B cell (primary cell): ENCODE data around the gene CFAP221. TPM values are rescaled to one million over a fixed set of nuclear protein-coding genes. Genes with fewer than 3 reads are reported as not detected.
A peak's percentile ranks its signal among the peaks of the same experiment; 100 is the strongest.

Source experiments
- ATAC-seq: fragments of 200-7000 bp; cut with Tn5 transposase; one replicate; pipeline ENCODE4 v1.10.0; 2021; ENCODE audit warnings: low read depth, mild to moderate bottlenecking, moderate number of reproducible peaks, moderate library complexity
- CTCF ChIA-PET: fragments of 350-600 bp; sonication (Branson Sonifier 250); formaldehyde crosslinking; loops from one replicate; lab custom pipeline; 2021; ENCODE audit warnings: antibody characterized with exemption, inconsistent platforms; lab: Charles Lee
- POLR2A ChIA-PET: fragments of 350-600 bp; sonication (Branson Sonifier 250); formaldehyde crosslinking; loops from one replicate; lab custom pipeline; 2021; ENCODE audit warnings: antibody characterized with exemption; lab: Charles Lee
- DNase-seq: peaks from one replicate; pipeline ENCODE4 v3.0.0; 2013
- H2AFZ ChIP-seq: 2 replicates; pipeline ENCODE4 v1.6.1; 2012; ENCODE audit warnings: mild to moderate bottlenecking, low read depth, low read length; ENCODE audit not compliant: insufficient read depth, poor library complexity, severe bottlenecking
- H3K27ac ChIP-seq, 2 donors: 1 replicate in 1 of 2; 2 replicates in 1 of 2; pipeline ENCODE4 v1.5.1; 2012 to 2013; ENCODE audit warnings: low read length in 2 of 2, mild to moderate bottlenecking in 2 of 2, moderate library complexity in 1 of 2
- H3K27me3 ChIP-seq, 4 experiments: fragments of 200-600 bp in 1 of 4; sonication (generic) in 1 of 4; replicated peaks in 1 of 4; 1 replicate in 2 of 4; 2 replicates in 2 of 4; pipeline versions ENCODE4 v1.6.1 to v1.7.0; 2013 to 2016; ENCODE audit warnings: low read length in 3 of 4, mild to moderate bottlenecking in 2 of 4, mixed read lengths in 1 of 4, moderate library complexity in 1 of 4; ENCODE audit not compliant: insufficient read depth in 4 of 4, control insufficient read depth in 3 of 4; ENCODE audit errors: control extremely low read depth in 1 of 4
- H3K36me3 ChIP-seq, 2 experiments: replicated peaks in 1 of 2; 1 replicate in 1 of 2; 2 replicates in 1 of 2; pipeline versions ENCODE4 v1.6.1 to v1.7.1; 2013; ENCODE audit warnings: low read length in 1 of 2; ENCODE audit not compliant: insufficient read depth in 2 of 2, control insufficient read depth in 1 of 2; ENCODE audit errors: control extremely low read depth in 1 of 2, extremely low read depth in 1 of 2
- H3K4me1 ChIP-seq, 2 donors: fragments of 200-600 bp in 1 of 2; sonication (generic) in 1 of 2; 1 replicate in 1 of 2; 2 replicates in 1 of 2; pipeline versions ENCODE4 v1.5.1 to v1.6.1; 2013 to 2017; ENCODE audit warnings: low read length in 2 of 2; ENCODE audit not compliant: control insufficient read depth in 2 of 2, insufficient read depth in 2 of 2
- H3K4me2 ChIP-seq: replicated peaks from 2 replicates; pipeline ENCODE3; 2012; ENCODE audit warnings: mild to moderate bottlenecking, low read depth, low read length; ENCODE audit not compliant: poor library complexity, severe bottlenecking
- H3K4me3 ChIP-seq, 5 experiments: fragments of 200-600 bp in 1 of 5; sonication (generic) in 1 of 5; 1 replicate in 3 of 5; 2 replicates in 2 of 5; pipeline versions ENCODE4 v1.5.1 to v1.7.0; 2011 to 2016; ENCODE audit warnings: low read length in 4 of 5, mild to moderate bottlenecking in 4 of 5, low read depth in 2 of 5, control low read depth in 1 of 5, moderate library complexity in 1 of 5; ENCODE audit not compliant: insufficient read depth in 1 of 5; ENCODE audit errors: control extremely low read depth in 1 of 5, extremely low read depth in 1 of 5
- H3K79me2 ChIP-seq: fragments of 200-600 bp; sonication (generic); one replicate; pipeline ENCODE4 v1.6.0; 2016; ENCODE audit warnings: low read length; ENCODE audit not compliant: control insufficient read depth, insufficient read depth
- H3K9ac ChIP-seq: fragments of 200-600 bp; sonication (generic); 2 replicates; pipeline ENCODE4 v1.6.1; 2017; ENCODE audit warnings: mild to moderate bottlenecking, low read length, moderate library complexity
- H3K9me3 ChIP-seq, 3 donors: one replicate each; pipeline versions ENCODE4 v1.6.1 to v1.7.1; 2013; ENCODE audit warnings: low read length in 2 of 3; ENCODE audit not compliant: control insufficient read depth in 2 of 3, insufficient read depth in 1 of 3; ENCODE audit errors: control extremely low read depth in 1 of 3
- H4K20me1 ChIP-seq: 2 replicates; pipeline ENCODE4 v1.6.0; 2012; ENCODE audit warnings: mild to moderate bottlenecking, low read length; ENCODE audit not compliant: insufficient read depth, control insufficient read depth, poor library complexity, severe bottlenecking
- H3K27ac Mint-ChIP-seq: one replicate; pipeline ENCODE4 v1.8.0; 2021; ENCODE audit warnings: mixed read lengths
- H3K27me3 Mint-ChIP-seq: one replicate; pipeline ENCODE4 v1.8.0; 2021; ENCODE audit warnings: mixed read lengths
- H3K4me1 Mint-ChIP-seq: one replicate; pipeline ENCODE4 v1.8.0; 2021; ENCODE audit warnings: mixed read lengths
- H3K4me3 Mint-ChIP-seq: one replicate; pipeline ENCODE4 v1.8.0; 2021; ENCODE audit warnings: mixed read lengths
- H3K9me3 Mint-ChIP-seq: one replicate; pipeline ENCODE4 v1.8.0; 2022; ENCODE audit warnings: mixed read lengths; ENCODE audit not compliant: insufficient read depth
- EZH2 ChIP-seq: IDR thresholded peaks from 2 replicates; pipeline ENCODE4 v1.6.1; 2012; ENCODE audit warnings: borderline replicate concordance, low read depth, mild to moderate bottlenecking, moderate library complexity, low read length; ENCODE audit not compliant: insufficient read depth, poor library complexity, severe bottlenecking
- WGBS: methylation state at CpG from one replicate; pipeline ENCODE4 v1.1.5; 2013; ENCODE audit warnings: missing lambda C conversion rate; ENCODE audit not compliant: insufficient coverage; 5-methylcytosine and 5-hydroxymethylcytosine counted together
- intact Hi-C: fragments of 100-400 bp; cut with micrococcal nuclease; formaldehyde crosslinking; loops from one replicate; pipeline ENCODE4 v1.10.0; 2022
- polyA minus RNA-seq: library from RNA; depleted of rRNA, polyadenylated mRNA; stranded (reverse); fragments of >200 nt; gene quantifications from 2 replicates; pipeline ENCODE4 v1.2.3, GENCODE V29; 2012
- polyA plus RNA-seq: library from polyadenylated mRNA; depleted of rRNA; stranded (reverse); fragments of >200 nt; gene quantifications from 2 replicates; pipeline ENCODE4 v1.2.3, GENCODE V29; 2012
- total RNA-seq, 2 donors: library from RNA; stranded (reverse); fragments of 120-200 nt in 1 of 2; gene quantifications; 1 replicate in 1 of 2; 2 replicates in 1 of 2; pipeline versions ENCODE4 v1.2.3 to v1.2.4, GENCODE V29; 2013 to 2022
- TF ChIP-seq, protein P1 (sequence below): fragments of 200-600 bp; IDR thresholded peaks from one replicate; pipeline ENCODE4 v1.8.0; 2022; ENCODE audit warnings: antibody characterized with exemption, mild to moderate bottlenecking

Gene CFAP221
- not detected in 2 replicates for total RNA-seq
- total RNA-seq (2013): not detected
- polyA plus RNA-seq: not detected in 2 replicates
- polyA minus RNA-seq: not detected in 2 replicates

DNA sequence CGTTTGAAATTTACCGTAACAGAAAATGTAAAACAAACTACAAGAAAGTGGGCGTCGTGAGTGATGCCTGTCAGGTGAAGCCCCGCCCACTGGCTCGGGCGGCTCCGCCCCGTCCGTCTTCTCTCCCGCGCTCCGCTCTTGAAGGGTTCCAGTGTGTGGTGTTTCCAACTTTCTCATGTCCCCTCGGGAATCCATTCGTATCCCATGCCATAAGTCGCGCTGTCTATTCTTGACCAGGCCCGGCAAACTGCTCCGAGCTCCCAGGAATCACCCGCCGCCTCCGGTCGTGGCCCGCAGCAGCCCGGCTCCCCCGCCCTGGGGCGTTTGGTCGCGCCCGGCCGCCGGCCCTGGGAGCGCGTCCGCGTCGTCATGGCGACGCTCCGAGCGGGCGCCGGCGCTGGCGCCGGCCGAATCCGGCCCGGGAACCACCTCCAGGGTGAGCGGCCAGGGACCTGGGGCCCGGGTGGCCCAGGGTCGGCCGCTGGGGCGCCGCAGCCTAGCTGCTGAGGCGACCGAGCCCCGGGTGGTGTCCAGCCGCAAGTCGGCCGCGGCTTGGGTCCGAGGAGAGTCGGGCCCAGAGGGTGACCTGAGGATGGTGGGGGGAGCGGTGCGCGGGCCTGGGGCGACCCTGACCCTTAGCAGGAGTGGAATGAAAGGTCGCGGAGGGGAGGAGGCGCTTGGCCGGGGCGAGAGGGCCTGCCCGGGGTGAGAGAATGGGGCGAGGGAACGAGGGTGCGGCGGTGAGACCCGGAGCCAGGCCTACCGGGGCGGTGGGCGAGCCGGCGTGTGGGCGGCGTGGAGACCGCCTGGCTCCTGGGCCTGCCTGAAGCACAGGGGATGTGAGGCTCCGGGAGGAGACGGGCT, at the start of gene CFAP221:
Gene CFAP221 (plus strand): TSS at position 375 of the 864 bp plus-strand sequence. CDS start 1,683 bp downstream, outside the sequence.
- H3K79me2 ChIP-seq: no peaks in the 10 kb centered on the region
- Mint-ChIP-seq H3K27ac (no peak within 1 kb of the TSS), H3K4me1 (peaks cover 11% of the 10 kb centered on the region), H3K9me3 (no peaks in the 10 kb centered on the region), H3K27me3 (peaks cover 65% of the 10 kb centered on the region), H3K4me3 (peak within 1 kb of the TSS; percentile 80)
- H3K4me3 ChIP-seq: peak within 1 kb of the TSS; percentile 15 to 41 (median 27)
- intact Hi-C loops: no loop called here
- DNase-seq (peak; percentile 50), ATAC-seq (peak; percentile 21)
- no peaks in the 10 kb centered on the region for H3K36me3 ChIP-seq
- peak within 1 kb of the TSS; percentile 73 for H3K4me2 ChIP-seq
- POLR2A ChIA-PET: no interaction called here
- peaks cover 0 to 8% (median 0%) of the 10 kb centered on the region in 3 donors for H3K9me3 ChIP-seq
- peak within 1 kb of the TSS; percentile 28 for H3K9ac ChIP-seq
- WGBS: 7% methylated on average over 87 of the region's 89 CpGs
- no peak for TF ChIP-seq EZH2
- TF ChIP-seq, protein P1, sequence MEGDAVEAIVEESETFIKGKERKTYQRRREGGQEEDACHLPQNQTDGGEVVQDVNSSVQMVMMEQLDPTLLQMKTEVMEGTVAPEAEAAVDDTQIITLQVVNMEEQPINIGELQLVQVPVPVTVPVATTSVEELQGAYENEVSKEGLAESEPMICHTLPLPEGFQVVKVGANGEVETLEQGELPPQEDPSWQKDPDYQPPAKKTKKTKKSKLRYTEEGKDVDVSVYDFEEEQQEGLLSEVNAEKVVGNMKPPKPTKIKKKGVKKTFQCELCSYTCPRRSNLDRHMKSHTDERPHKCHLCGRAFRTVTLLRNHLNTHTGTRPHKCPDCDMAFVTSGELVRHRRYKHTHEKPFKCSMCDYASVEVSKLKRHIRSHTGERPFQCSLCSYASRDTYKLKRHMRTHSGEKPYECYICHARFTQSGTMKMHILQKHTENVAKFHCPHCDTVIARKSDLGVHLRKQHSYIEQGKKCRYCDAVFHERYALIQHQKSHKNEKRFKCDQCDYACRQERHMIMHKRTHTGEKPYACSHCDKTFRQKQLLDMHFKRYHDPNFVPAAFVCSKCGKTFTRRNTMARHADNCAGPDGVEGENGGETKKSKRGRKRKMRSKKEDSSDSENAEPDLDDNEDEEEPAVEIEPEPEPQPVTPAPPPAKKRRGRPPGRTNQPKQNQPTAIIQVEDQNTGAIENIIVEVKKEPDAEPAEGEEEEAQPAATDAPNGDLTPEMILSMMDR: no peak
- no peak within 1 kb of the TSS for H3K27ac ChIP-seq
- H4K20me1 ChIP-seq: no peaks in the 10 kb centered on the region
- peaks cover 8% of the 10 kb centered on the region in 2 donors for H3K4me1 ChIP-seq
- H3K27me3 ChIP-seq: peaks cover 0 to 47% (median 14%) of the 10 kb centered on the region in 4 experiments
- CTCF ChIA-PET: no interaction called here
- H2AFZ ChIP-seq: peak within 1 kb of the TSS; percentile 45

GRCh38 chr2:119495948-119496347, 48.3 kb upstream of the CFAP221 start:
- intact Hi-C loops: no loop called here
- no peak for ATAC-seq
- Mint-ChIP-seq H3K9me3 (peaks cover 14% of the 10 kb centered on the region), H3K27ac (no peak overlapping the region), H3K27me3 (peaks cover 47% of the 10 kb centered on the region), H3K4me3 (no peak overlapping the region), H3K4me1 (no peaks in the 10 kb centered on the region)
- H3K27ac ChIP-seq: no peak overlapping the region
- H3K4me3 ChIP-seq: no peak overlapping the region
- H4K20me1 ChIP-seq: no peaks in the 10 kb centered on the region
- no peaks in the 10 kb centered on the region for H3K4me1 ChIP-seq
- no peak overlapping the region for H2AFZ ChIP-seq
- H3K27me3 ChIP-seq: peaks cover 0 to 21% (median 5%) of the 10 kb centered on the region in 4 experiments
- no peak overlapping the region for H3K9ac ChIP-seq
- POLR2A ChIA-PET: no interaction called here
- TF ChIP-seq EZH2: no peak
- TF ChIP-seq, protein P1: no peak
- no peak overlapping the region for H3K4me2 ChIP-seq
- DNase-seq: no peak
- no peaks in the 10 kb centered on the region for H3K79me2 ChIP-seq
- no peaks in the 10 kb centered on the region for H3K36me3 ChIP-seq
- CTCF ChIA-PET: no interaction called here
- WGBS: 92% methylated on average over 2 of the region's 2 CpGs
- H3K9me3 ChIP-seq: peaks cover 0 to 8% (median 3%) of the 10 kb centered on the region in 3 donors
